GM20000 (cell line): Measurements from ENCODE around the gene LTBP2.

Source experiments
- DNase-seq: peaks from one replicate; pipeline ENCODE4 v3.0.0; 2012; ENCODE audit warnings: low spot score
- TF ChIP-seq, protein P1 (sequence below): IDR thresholded peaks from 2 replicates; pipeline ENCODE4 v1.5.1; 2012; ENCODE audit warnings: mild to moderate bottlenecking, control low read depth; ENCODE audit errors: extremely low read depth, missing control alignments

The LTBP2 gene

DNA sequence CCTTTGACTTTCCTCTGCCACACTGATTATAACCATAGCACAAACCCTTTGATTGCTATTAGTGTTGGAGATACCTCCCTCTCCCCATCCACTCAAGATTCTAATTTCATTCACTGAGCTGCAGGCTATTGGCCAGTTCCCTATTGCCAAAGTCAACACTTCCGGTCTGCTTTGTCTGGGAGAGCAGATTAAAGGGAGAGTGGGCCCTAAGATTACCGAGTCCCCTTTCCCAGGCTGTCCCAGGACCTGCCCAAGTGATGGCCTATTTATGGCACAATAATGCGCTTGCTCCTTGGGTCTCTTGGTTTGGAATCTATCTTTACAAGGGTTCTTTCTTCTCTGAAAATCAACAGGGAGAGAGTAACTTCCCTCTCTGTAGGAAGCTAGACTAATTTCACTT, 42.9 kb upstream of the LTBP2 start:
- TF ChIP-seq, protein P1, sequence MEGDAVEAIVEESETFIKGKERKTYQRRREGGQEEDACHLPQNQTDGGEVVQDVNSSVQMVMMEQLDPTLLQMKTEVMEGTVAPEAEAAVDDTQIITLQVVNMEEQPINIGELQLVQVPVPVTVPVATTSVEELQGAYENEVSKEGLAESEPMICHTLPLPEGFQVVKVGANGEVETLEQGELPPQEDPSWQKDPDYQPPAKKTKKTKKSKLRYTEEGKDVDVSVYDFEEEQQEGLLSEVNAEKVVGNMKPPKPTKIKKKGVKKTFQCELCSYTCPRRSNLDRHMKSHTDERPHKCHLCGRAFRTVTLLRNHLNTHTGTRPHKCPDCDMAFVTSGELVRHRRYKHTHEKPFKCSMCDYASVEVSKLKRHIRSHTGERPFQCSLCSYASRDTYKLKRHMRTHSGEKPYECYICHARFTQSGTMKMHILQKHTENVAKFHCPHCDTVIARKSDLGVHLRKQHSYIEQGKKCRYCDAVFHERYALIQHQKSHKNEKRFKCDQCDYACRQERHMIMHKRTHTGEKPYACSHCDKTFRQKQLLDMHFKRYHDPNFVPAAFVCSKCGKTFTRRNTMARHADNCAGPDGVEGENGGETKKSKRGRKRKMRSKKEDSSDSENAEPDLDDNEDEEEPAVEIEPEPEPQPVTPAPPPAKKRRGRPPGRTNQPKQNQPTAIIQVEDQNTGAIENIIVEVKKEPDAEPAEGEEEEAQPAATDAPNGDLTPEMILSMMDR = no peak
- DNase-seq = no peak

DNA sequence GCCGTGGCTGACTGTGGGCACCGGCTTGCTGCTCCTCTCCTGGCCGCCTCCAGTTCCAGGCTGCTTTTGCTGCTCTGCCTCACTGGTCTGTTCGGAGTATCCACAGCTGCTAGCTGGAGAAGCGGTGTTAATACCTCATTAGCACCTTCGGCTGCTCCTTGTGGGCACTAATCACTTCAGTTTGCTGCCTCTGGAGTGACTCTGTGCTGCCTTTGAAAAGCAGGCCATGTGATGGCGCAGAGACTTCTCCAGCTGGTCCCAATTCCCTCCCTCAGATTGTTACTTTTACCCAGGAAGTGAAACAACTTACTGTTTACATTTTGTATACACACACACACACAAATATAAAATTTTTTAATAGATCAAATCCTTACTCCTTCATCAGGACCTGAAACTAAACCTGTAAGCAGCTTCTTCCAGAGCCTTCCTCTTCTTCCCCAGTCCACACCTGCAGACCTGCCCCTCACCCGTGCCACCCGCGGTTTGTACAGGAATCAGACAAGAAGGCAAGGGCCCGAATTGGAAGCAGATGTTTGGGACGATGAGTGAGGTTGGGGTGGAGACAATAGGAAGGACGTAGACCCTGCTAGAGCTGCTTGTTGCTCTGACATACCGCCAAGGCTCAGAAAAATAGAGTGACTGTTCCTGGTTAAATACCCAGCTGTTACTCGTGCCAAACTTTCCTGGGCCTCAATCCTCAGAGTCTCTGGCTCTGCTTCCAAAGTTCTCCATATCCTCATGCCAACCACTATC, 41.5 kb upstream of the LTBP2 start:
- DNase-seq = no peak
- TF ChIP-seq, protein P1 = no peak

DNA sequence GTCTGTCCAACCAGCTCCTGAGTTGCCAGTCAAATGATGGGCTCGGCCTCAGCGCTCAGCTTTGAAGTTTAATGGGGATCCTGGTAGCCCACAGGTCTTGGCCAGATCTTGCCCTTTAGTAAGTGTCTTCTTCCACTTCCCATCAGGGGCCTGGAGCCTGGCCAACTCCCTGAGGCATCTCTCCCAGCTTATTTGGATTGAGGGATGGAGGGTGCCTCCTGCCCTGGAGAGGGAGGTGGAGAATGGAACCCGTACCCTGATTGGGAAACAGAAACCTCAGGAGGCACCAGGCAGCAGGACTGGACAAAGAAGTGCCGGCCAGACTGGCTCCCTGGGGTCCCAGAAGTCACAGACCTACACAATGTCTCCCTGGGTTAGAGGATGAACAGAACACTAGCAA, 40.5 kb upstream of the LTBP2 start:
- no peak for DNase-seq
- TF ChIP-seq, protein P1 = no peak

DNA sequence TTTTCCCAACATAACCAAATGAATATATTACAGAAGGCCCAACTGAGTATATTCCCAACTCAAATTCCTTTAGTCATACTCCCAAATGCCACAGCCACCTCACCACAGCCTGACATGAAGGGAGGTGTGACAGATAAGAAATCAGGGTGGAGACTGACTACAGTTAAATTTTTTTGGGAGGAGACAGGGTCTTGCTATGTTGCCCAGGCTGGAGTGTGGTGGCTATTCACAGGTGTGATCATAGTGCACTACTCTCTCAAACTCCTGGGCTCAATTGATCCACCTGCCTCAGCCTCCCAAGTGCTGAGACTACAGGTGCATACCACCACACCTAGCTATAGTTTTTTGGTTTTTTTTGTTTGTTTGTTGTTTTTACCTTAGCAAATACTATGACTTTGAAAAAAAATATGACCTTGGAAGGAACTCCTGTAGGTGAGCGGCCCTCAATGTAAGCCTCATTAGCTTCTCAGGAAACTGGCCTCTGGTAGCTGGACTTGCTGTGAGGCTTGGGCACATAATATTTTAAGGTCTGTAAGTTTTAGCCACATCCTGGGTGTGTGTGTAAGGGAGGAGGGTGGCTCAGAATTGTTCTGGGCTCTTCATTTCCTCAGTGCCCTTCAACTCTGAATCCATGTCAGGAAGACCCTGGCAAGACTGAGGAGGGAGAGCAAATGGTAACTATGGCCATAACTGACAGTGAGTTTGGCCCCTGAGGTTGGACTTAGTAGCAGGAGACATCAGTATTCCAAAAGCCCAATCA, 39.1 kb upstream of the LTBP2 start:
- DNase-seq = no peak
- TF ChIP-seq, protein P1 = no peak

DNA sequence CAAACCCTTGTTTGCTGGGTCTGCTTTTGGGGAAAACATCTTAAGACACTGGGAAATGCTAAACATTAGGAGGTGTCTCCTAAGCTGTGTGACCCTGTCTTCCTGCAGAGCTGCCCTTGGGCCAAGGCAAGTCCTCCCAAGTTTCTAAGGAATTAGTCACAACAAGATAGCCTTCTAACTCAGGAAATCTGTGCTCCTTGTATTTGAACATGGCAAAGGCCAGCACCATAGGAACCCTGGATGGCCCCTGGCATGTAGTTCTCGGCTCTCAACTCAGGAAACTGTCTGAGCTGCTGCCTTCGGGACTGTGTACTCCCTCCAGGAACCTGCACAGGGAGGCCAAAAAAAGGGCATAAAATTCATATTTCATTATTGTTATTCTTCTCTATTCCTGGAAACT, 37.6 kb upstream of the LTBP2 start:
- TF ChIP-seq, protein P1 = no peak
- DNase-seq = no peak

DNA sequence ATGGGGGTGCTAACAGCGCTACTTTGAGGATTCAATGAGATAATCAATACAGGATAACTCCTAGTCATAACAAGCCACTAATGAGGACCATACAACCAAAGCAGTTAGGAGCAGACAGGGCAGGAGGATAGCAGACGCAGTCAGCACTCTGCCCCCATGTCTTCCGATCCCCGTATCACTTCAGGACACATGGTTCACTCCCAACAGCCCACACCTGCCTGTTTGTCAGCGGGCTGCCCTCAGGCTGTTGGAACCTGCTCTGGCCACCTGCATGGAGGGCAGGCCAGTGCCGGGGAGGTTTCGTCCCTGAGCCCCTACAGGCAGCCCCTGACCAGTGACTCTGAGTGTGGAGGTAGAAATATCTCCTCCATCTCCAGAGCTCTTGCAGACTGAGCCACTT, 37.1 kb upstream of the LTBP2 start:
- TF ChIP-seq, protein P1 = no peak
- DNase-seq = no peak

DNA sequence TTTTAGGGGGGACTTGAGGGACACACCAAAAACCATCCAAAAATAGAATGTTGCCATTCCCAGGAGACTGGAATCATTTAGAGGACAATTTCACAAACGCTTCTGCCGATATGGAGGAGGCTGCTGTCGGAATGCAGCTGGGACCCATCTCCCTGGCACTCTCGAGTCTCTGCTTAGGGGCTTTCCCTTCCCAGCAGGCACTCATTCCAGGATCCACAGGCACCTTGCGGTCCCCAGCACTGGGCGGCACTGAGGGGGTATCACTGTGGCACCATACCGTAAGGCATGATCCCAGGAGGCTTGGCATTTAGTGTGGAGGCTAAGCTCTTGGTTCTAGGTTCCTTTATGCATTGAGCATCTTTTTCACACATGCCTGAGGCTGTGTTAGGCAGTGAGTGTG, 36.6 kb upstream of the LTBP2 start:
- DNase-seq = no peak
- TF ChIP-seq, protein P1 = no peak
